OCI-M2 (cell line): ENCODE data around the gene DNAI4.
"Not testable (repeated sequence)": the region's sequence is repeated elsewhere in the genome, so short reads cannot be mapped to it uniquely, and the experiment has no call there.

Source experiments
- DNase-seq: peaks from one replicate; lab custom pipeline; 2025; ENCODE audit not compliant: unreplicated experiment; lab: John Stamatoyannopoulos, UW

DNAI4 gene

GRCh38 chr1:66924756-66925557 is at the start of gene DNAI4, which contains the start of gene MIER1:
Gene DNAI4, minus strand, starts transcription at chr1:66924856. Its CDS starts 25 bp downstream, at chr1:66924831.
Gene MIER1, plus strand, starts transcription at chr1:66924990. Its CDS starts 39 bp downstream, at chr1:66925029.
- peak; percentile 77 for DNase-seq

- no peak for DNase-seq
These were observed 43.9 kb upstream of the DNAI4 start for GRCh38 chr1:66968574-66968973.

GRCh38 chr1:66966188-66966873 is 41.7 kb upstream of the DNAI4 start:
- DNase-seq = not testable (repeated sequence)

GRCh38 chr1:66957938-66958337 is 33.3 kb upstream of the DNAI4 start:
- DNase-seq = no peak

GRCh38 chr1:66954208-66954607 is 29.6 kb upstream of the DNAI4 start:
- no peak for DNase-seq

GRCh38 chr1:66951513-66951912 is 26.9 kb upstream of the DNAI4 start:
- DNase-seq = no peak

- no peak for DNase-seq
These were observed 22.6 kb upstream of the DNAI4 start for GRCh38 chr1:66947267-66947666.

- no peak for DNase-seq
These were observed 20.7 kb upstream of the DNAI4 start for GRCh38 chr1:66945316-66945715.

GRCh38 chr1:66944330-66945274 is 19.9 kb upstream of the DNAI4 start:
- DNase-seq = no peak

- no peak for DNase-seq
These were observed 18.8 kb upstream of the DNAI4 start for GRCh38 chr1:66943361-66943969.

GRCh38 chr1:66940981-66941380 is 16.3 kb upstream of the DNAI4 start:
- no peak for DNase-seq

- DNase-seq = no peak
These were observed 14.0 kb upstream of the DNAI4 start for GRCh38 chr1:66938613-66939012.

GRCh38 chr1:66937529-66938234 is 13.0 kb upstream of the DNAI4 start:
- no peak for DNase-seq

GRCh38 chr1:66933887-66934700 is 9.4 kb upstream of the DNAI4 start:
- no peak for DNase-seq

GRCh38 chr1:66932291-66932690 is 7.6 kb upstream of the DNAI4 start:
- DNase-seq = no peak

- no peak for DNase-seq
These were observed 6.9 kb upstream of the DNAI4 start for GRCh38 chr1:66931590-66931989.

- no peak for DNase-seq
These were observed 6.1 kb upstream of the DNAI4 start for GRCh38 chr1:66930823-66931174.

GRCh38 chr1:66929999-66930822 is 5.6 kb upstream of the DNAI4 start:
- DNase-seq = peak; percentile 31

GRCh38 chr1:66929691-66929998 is 5.0 kb upstream of the DNAI4 start:
- no peak for DNase-seq
